Activated CD4-positive, alpha-beta T cell treated with anti-CD3 and anti-CD28 coated beads, Interleukin-2, amount 50 U/mL, for 1 hour (primary cell): ENCODE data around the gene ZSCAN10.
A peak's percentile ranks its signal among the peaks of the same experiment; 100 is the strongest.
"Not testable (repeated sequence)": the region's sequence is repeated elsewhere in the genome, so short reads cannot be mapped to it uniquely, and the experiment has no call there.

Source experiments
- DNase-seq: peaks from one replicate; pipeline ENCODE4 v3.0.0-alpha.2; 2020

Gene ZSCAN10

GRCh38 chr16:3083408-3083807 is 15.7 kb downstream of the ZSCAN10 start:
- DNase-seq, result not testable (repeated sequence)

GRCh38 chr16:3081957-3082356 is 17.1 kb downstream of the ZSCAN10 start:
- not testable (repeated sequence) for DNase-seq

- DNase-seq, result no peak
Observed at GRCh38 chr16:3080024-3080423, 19.1 kb downstream of the ZSCAN10 start.

GRCh38 chr16:3076577-3076976 is 22.5 kb downstream of the ZSCAN10 start:
- no peak for DNase-seq

- DNase-seq, result not testable (repeated sequence)
Observed at GRCh38 chr16:3075946-3076345, 23.1 kb downstream of the ZSCAN10 start.

- DNase-seq, result no peak
Observed at GRCh38 chr16:3075523-3075915, 23.6 kb downstream of the ZSCAN10 start.

GRCh38 chr16:3074860-3075522 is 24.1 kb downstream of the ZSCAN10 start:
- peak; percentile 70 for DNase-seq

GRCh38 chr16:3073448-3073847 is 25.6 kb downstream of the ZSCAN10 start:
- no peak for DNase-seq

GRCh38 chr16:3072576-3073263 is 26.4 kb downstream of the ZSCAN10 start:
- DNase-seq, result not testable (repeated sequence)

GRCh38 chr16:3072148-3072547 is 26.9 kb downstream of the ZSCAN10 start:
- not testable (repeated sequence) for DNase-seq

- no peak for DNase-seq
Observed at GRCh38 chr16:3071655-3072054, 27.4 kb downstream of the ZSCAN10 start.

GRCh38 chr16:3070608-3071111 is 28.4 kb downstream of the ZSCAN10 start:
- no peak for DNase-seq

- not testable (repeated sequence) for DNase-seq
Observed at GRCh38 chr16:3069146-3069545, 29.9 kb downstream of the ZSCAN10 start.

GRCh38 chr16:3068487-3068886 is 30.6 kb downstream of the ZSCAN10 start:
- no peak for DNase-seq

- DNase-seq, result no peak
Observed at GRCh38 chr16:3066440-3066748, 32.7 kb downstream of the ZSCAN10 start.

- peak; percentile 40 for DNase-seq
Observed at GRCh38 chr16:3065742-3066439, 33.2 kb downstream of the ZSCAN10 start.

GRCh38 chr16:3065069-3065741 is 33.9 kb downstream of the ZSCAN10 start, which contains the start of gene IL32:
Gene IL32 (plus strand): TSS chr16:3065640. CDS start chr16:3065812, 172 bp downstream.
- peak; percentile 60 for DNase-seq

GRCh38 chr16:3063625-3064386 is 35.3 kb downstream of the ZSCAN10 start:
- DNase-seq, result no peak

- DNase-seq, result no peak
Observed at GRCh38 chr16:3062553-3062952, 36.5 kb downstream of the ZSCAN10 start.

- no peak for DNase-seq
Observed at GRCh38 chr16:3060339-3061127, 38.6 kb downstream of the ZSCAN10 start.

GRCh38 chr16:3059723-3060242 is 39.3 kb downstream of the ZSCAN10 start:
- DNase-seq, result no peak
